ENCODE measurements around the gene CSNK2A3. TPM values are rescaled to one million over a fixed set of nuclear protein-coding genes. Genes with fewer than 3 reads are reported as not detected.

Gene CSNK2A3
- total and polyA plus RNA-seq, 9 of the 15 experiments (the other 6 are each of a cell fraction or from before 2014, with no cell fraction given) = 0.33 to 6.1 (median 1.8) TPM

DNA sequence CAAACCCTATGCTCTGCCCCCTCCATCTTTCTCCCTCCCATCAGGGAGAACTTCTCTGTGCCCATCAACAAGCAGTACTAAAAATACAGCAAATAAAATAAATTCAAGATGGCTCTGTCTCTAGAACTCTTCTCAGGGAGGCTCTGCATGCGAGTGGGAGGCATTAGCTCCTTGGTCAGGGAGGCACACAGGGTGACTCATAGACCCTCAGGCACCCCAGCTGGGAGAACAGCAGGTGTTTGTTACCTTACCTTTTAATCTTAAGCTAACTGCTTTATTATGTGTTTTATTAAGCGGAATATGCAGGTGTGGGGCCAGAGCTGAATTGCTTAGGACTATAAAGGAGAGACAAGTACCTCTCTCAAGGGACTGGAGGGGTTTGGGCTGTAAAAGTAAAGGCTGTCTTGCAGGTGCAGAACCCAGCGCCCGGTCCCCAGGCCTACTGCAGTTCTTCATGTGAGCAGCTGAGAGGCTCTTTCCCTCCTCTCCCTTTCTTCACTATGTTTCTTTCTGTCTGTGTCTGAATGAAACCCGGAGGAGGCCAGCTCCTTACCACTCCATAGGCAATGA is 20.8 kb downstream of the CSNK2A3 start:
- ChIA-PET POLR2A (interaction anchor here (1.3 kb wide), 1 partner anchor 20 kb away, joined by 3 read pairs; no protein-coding TSS in a partner anchor), CTCF (ENCODE audit: low intra/inter-chr PET ratio) (no interaction called here)
- TF ChIP-seq TEAD1 (CRISPR knock-in tag; IDR thresholded peaks at IDR 0.05) (no peak), SLC30A9 (CRISPR knock-in tag; IDR thresholded peaks at IDR 0.05) (no peak), ZBED1 (IDR thresholded peaks at IDR 0.05) (no peak)
- Histone ChIP-seq H3K4me3 (no peak overlapping the region), H3K4me2 (ENCODE audit: insufficient read depth, low read length) (no peak overlapping the region), H3K79me2 (ENCODE audit: control insufficient read depth, insufficient read depth, low read length) (no peaks in the 10 kb centered on the region), H3K36me3 (ENCODE audit: control insufficient read depth, insufficient read depth, low read length) (no peaks in the 10 kb centered on the region), H3K9ac (ENCODE audit: insufficient read depth in 1 of 2, low read depth in 2 of 2, low read length in 2 of 2) (no peak overlapping the region), H3K9me3 (replicated peaks; ENCODE audit: control insufficient read depth, insufficient read depth, low read depth, low read length) (no peaks in the 10 kb centered on the region), H3K4me1 (replicated peaks in 1 of 2; ENCODE audit: control insufficient read depth in 2 of 2, insufficient read depth in 2 of 2, low read length in 2 of 2) (no peaks in the 10 kb centered on the region), H4K20me1 (replicated peaks; ENCODE audit: control insufficient read depth, insufficient read depth, low read length) (no peaks in the 10 kb centered on the region), H2AFZ (ENCODE audit: low read depth, low read length) (no peak overlapping the region), H3K27ac (ENCODE audit: extremely low read depth, low read depth, low read length) (no peak overlapping the region), H3K9me1 (ENCODE audit: control insufficient read depth, insufficient read depth, low read length) (no peaks in the 10 kb centered on the region), H3K27me3 (ENCODE audit: control insufficient read depth in 2 of 2, insufficient read depth in 2 of 2, low read length in 2 of 2) (peaks cover 3 to 25% of the 10 kb centered on the region in 2 experiments; a peak in 4 of 5 replicates)
- 0% methylated on average over 5 of the region's 5 CpGs for WGBS (ENCODE audit: insufficient coverage, low coverage, missing lambda C conversion rate)
- BruUV-seq (replicated peaks) = no TSS peak
- ATAC-seq = no peak
- intact Hi-C loops (cut with micrococcal nuclease) = no loop called here
- no peak for DNase-seq (ENCODE audit: extremely low read depth in 1 of 4, low spot score in 3 of 4)
- in situ Hi-C loops (cut with MboI) = no loop called here
- FAIRE-seq = no peak

- H3K36me3 ChIP-seq (ENCODE audit: control insufficient read depth, insufficient read depth, low read length) = no peaks in the 10 kb centered on the region
- H3K9ac ChIP-seq (ENCODE audit: insufficient read depth in 1 of 2, low read depth in 2 of 2, low read length in 2 of 2) = no peak overlapping the region
- H3K79me2 ChIP-seq (ENCODE audit: control insufficient read depth, insufficient read depth, low read length) = no peaks in the 10 kb centered on the region
- no peak overlapping the region for H3K4me2 ChIP-seq (ENCODE audit: insufficient read depth, low read length)
- peaks cover 3 to 20% of the 10 kb centered on the region in 2 experiments; a peak in 4 of 5 replicates for H3K27me3 ChIP-seq (ENCODE audit: control insufficient read depth in 2 of 2, insufficient read depth in 2 of 2, low read length in 2 of 2)
- H3K4me3 ChIP-seq = no peak overlapping the region
- no peak overlapping the region for H3K27ac ChIP-seq (ENCODE audit: extremely low read depth, low read depth, low read length)
- BruUV-seq (replicated peaks) = no TSS peak
- POLR2A ChIA-PET = no interaction called here
- CTCF ChIA-PET (ENCODE audit: low intra/inter-chr PET ratio) = no interaction called here
- no peaks in the 10 kb centered on the region for H4K20me1 ChIP-seq (replicated peaks; ENCODE audit: control insufficient read depth, insufficient read depth, low read length)
- DNase-seq (ENCODE audit: extremely low read depth in 1 of 4, low spot score in 3 of 4) (no peak), FAIRE-seq (no peak), ATAC-seq (no peak)
- no peaks in the 10 kb centered on the region for H3K4me1 ChIP-seq (replicated peaks in 1 of 2; ENCODE audit: control insufficient read depth in 2 of 2, insufficient read depth in 2 of 2, low read length in 2 of 2)
- H3K9me1 ChIP-seq (ENCODE audit: control insufficient read depth, insufficient read depth, low read length) = no peaks in the 10 kb centered on the region
- in situ Hi-C loops (cut with MboI) (no loop called here), intact Hi-C loops (cut with micrococcal nuclease) (no loop called here)
- no peaks in the 10 kb centered on the region for H3K9me3 ChIP-seq (replicated peaks; ENCODE audit: control insufficient read depth, insufficient read depth, low read depth, low read length)
- 0% methylated on average over 3 of the region's 4 CpGs for WGBS (ENCODE audit: insufficient coverage, low coverage, missing lambda C conversion rate)
- H2AFZ ChIP-seq (ENCODE audit: low read depth, low read length) = no peak overlapping the region
- TF ChIP-seq HDAC2 (IDR thresholded peaks at IDR 0.05) (no peak), PRMT5 (CRISPR knock-in tag; IDR thresholded peaks at IDR 0.05) (no peak), SMARCA4 (IDR thresholded peaks at IDR 0.05) (no peak), ZBTB8A (IDR thresholded peaks at IDR 0.05; ENCODE audit: partially characterized antibody) (no peak), KHSRP (IDR thresholded peaks at IDR 0.05) (no peak), SNIP1 (IDR thresholded peaks at IDR 0.05; ENCODE audit: low read depth) (no peak), ZNF696 (CRISPR knock-in tag; conservative IDR thresholded peaks at IDR 0.05) (no peak), MTA3 (IDR thresholded peaks at IDR 0.05; ENCODE audit: borderline replicate concordance) (no peak)
- TF ChIP-seq, protein P1, sequence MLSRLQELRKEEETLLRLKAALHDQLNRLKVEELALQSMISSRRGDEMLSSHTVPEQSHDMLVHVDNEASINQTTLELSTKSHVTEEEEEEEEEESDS (CRISPR knock-in tag; IDR thresholded peaks at IDR 0.05) = no peak
Observed at GRCh38 chr11:11329062-11329806, 23.8 kb downstream of the CSNK2A3 start.

Measured in K562 (cell line).